HepG2 (cell line): Measurements from ENCODE around the gene CASZ1. TPM values are rescaled to one million over a fixed set of nuclear protein-coding genes. Genes with fewer than 3 reads are reported as not detected.

Experiments used
- ATAC-seq: fragments of 200-7000 bp; cut with Tn5 transposase; 3 replicates; pipeline ENCODE4 v1.9.1; 2020; ENCODE audit warnings: mild to moderate bottlenecking, moderate library complexity
- BruUV-seq: library from RNA; stranded (reverse); fragments of 400-500 nt; replicated peaks from 2 replicates; lab custom pipeline; 2021; lab: Mats Ljungman, UMichigan
- CTCF ChIA-PET: fragments of 300-600 bp; formaldehyde crosslinking; extraction: SDS; loops from one replicate; lab custom pipeline; 2021; ENCODE audit warnings: low total read pairs, inconsistent platforms, low intra/inter-chr PET ratio; lab: Yijun Ruan, JAX
- POLR2A ChIA-PET: fragments of 350-600 bp; sonication (Branson Sonifier 250); formaldehyde crosslinking; loops from one replicate; lab custom pipeline; 2020; ENCODE audit warnings: antibody characterized with exemption, inconsistent platforms; lab: Yijun Ruan, JAX
- DNase-seq: peaks from one replicate; pipeline ENCODE4 v3.0.0-alpha.2; 2015; ENCODE audit warnings: low spot score
- FAIRE-seq: peaks from 3 replicates; lab custom pipeline; 2011; peaks lifted over from hg19 to GRCh38; lab: Jason Lieb, UNC
- H2AFZ ChIP-seq: one replicate; pipeline ENCODE4 v1.6.1; 2011; ENCODE audit warnings: low read length, inconsistent platforms
- H3K27ac ChIP-seq: fragments of 300-600 bp; 3 replicates; pipeline ENCODE4 v1.8.0; 2011; ENCODE audit warnings: mixed run types, mild to moderate bottlenecking, mixed read lengths, low read length, inconsistent platforms; ENCODE audit not compliant: insufficient read depth; ENCODE audit errors: extremely low read length
- H3K27me3 ChIP-seq, 2 experiments: fragments of 200-600 bp in 1 of 2; 2 replicates in 1 of 2; 3 replicates in 1 of 2; pipeline versions ENCODE4 v1.6.0 to v1.8.0; 2011; ENCODE audit warnings: low read length in 2 of 2, mild to moderate bottlenecking in 2 of 2, moderate library complexity in 2 of 2, inconsistent platforms in 1 of 2; ENCODE audit not compliant: insufficient read depth in 2 of 2, control insufficient read depth in 1 of 2
- H3K36me3 ChIP-seq, 2 experiments: fragments of 200-600 bp in 1 of 2; replicated peaks in 1 of 2; 2 replicates in 1 of 2; 3 replicates in 1 of 2; pipeline versions ENCODE4 v1.5.1 to v1.8.0; 2011; ENCODE audit warnings: low read length in 2 of 2, inconsistent platforms in 1 of 2; ENCODE audit not compliant: insufficient read depth in 2 of 2, control insufficient read depth in 1 of 2
- H3K4me1 ChIP-seq: 2 replicates; pipeline ENCODE4 v1.5.1; 2012; ENCODE audit warnings: low read length, inconsistent platforms; ENCODE audit not compliant: insufficient read depth
- H3K4me2 ChIP-seq: 2 replicates; pipeline ENCODE4 v1.6.0; 2011; ENCODE audit warnings: low read depth, low read length, inconsistent platforms
- H3K4me3 ChIP-seq, 3 experiments: fragments of 200-600 bp in 1 of 3; sonication (generic), shearing (Covaris generic) in 1 of 3; replicated peaks in 1 of 3; 2 replicates each; pipeline ENCODE4 v1.5.1; 2011 to 2016; ENCODE audit warnings: low read length in 3 of 3, inconsistent platforms in 2 of 3, low read depth in 2 of 3, mild to moderate bottlenecking in 2 of 3, control low read depth in 1 of 3, mixed read lengths in 1 of 3; ENCODE audit not compliant: insufficient read depth in 1 of 3
- H3K79me2 ChIP-seq: one replicate; pipeline ENCODE4 v1.6.1; 2011; ENCODE audit warnings: low read length, inconsistent platforms; ENCODE audit not compliant: insufficient read depth
- H3K9ac ChIP-seq: 2 replicates; pipeline ENCODE4 v1.6.0; 2011; ENCODE audit warnings: mild to moderate bottlenecking, low read depth, low read length, inconsistent platforms; ENCODE audit not compliant: insufficient read depth
- H3K9me3 ChIP-seq: 2 replicates; pipeline ENCODE4 v1.5.1; 2012; ENCODE audit warnings: mild to moderate bottlenecking, low read length
- H4K20me1 ChIP-seq: 2 replicates; pipeline ENCODE4 v1.6.0; 2011; ENCODE audit warnings: inconsistent platforms, mild to moderate bottlenecking, low read length, moderate library complexity; ENCODE audit not compliant: insufficient read depth
- FLYWCH1 ChIP-seq: sonication (generic); formaldehyde crosslinking; IDR thresholded peaks from 2 replicates; pipeline ENCODE4 v1.8.1; 2023; ENCODE audit warnings: mild to moderate bottlenecking, missing genetic modification reagents
- FOXA3 ChIP-seq: IDR thresholded peaks from 2 replicates; pipeline ENCODE4 v1.6.1; 2016; ENCODE audit warnings: missing genetic modification reagents, missing compliant biosample characterization
- IRF2 ChIP-seq: IDR thresholded peaks from 2 replicates; pipeline ENCODE4 v1.6.1; 2018; ENCODE audit warnings: missing genetic modification reagents, missing compliant biosample characterization
- NCOR1 ChIP-seq: fragments of 200-600 bp; sonication (generic); IDR thresholded peaks from 2 replicates; pipeline ENCODE4 v1.7.0; 2017; ENCODE audit warnings: antibody characterized with exemption, low read length, borderline replicate concordance
- NR2F6 ChIP-seq, 2 experiments: IDR thresholded peaks; 2 replicates each; pipeline ENCODE4 v1.6.1; 2016; ENCODE audit warnings: antibody characterized with exemption in 1 of 2, mild to moderate bottlenecking in 1 of 2
- SMAD1 ChIP-seq: sonication (generic); formaldehyde crosslinking; IDR thresholded peaks from 2 replicates; pipeline ENCODE4 v1.4.0; 2020; ENCODE audit warnings: missing genetic modification reagents, low read depth, mild to moderate bottlenecking, borderline replicate concordance
- TMF1 ChIP-seq: sonication (generic); formaldehyde crosslinking; IDR thresholded peaks from 2 replicates; pipeline ENCODE4 v1.8.1; 2022; ENCODE audit warnings: low read depth, missing genetic modification reagents
- YY1 ChIP-seq: IDR thresholded peaks from 2 replicates; pipeline ENCODE4 v1.6.1; 2011; ENCODE audit warnings: low read length, low read depth, moderate library complexity, mild to moderate bottlenecking; ENCODE audit not compliant: insufficient read depth, insufficient replicate concordance
- ZNF124 ChIP-seq: sonication (generic); formaldehyde crosslinking; IDR thresholded peaks from 2 replicates; pipeline ENCODE4 v1.4.0; 2020; ENCODE audit warnings: missing genetic modification reagents
- ZNF160 ChIP-seq: sonication (generic); formaldehyde crosslinking; IDR thresholded peaks from 2 replicates; pipeline ENCODE4 v1.8.0; 2022; ENCODE audit warnings: mild to moderate bottlenecking, inconsistent platforms, missing genetic modification reagents
- ZNF30 ChIP-seq: sonication (generic); formaldehyde crosslinking; IDR thresholded peaks from 2 replicates; pipeline ENCODE4 v1.5.0; 2020; ENCODE audit warnings: mild to moderate bottlenecking, missing genetic modification reagents
- ZSCAN25 ChIP-seq: sonication (generic); formaldehyde crosslinking; IDR thresholded peaks from 2 replicates; pipeline ENCODE4 v1.8.0; 2022; ENCODE audit warnings: mild to moderate bottlenecking, missing genetic modification reagents
- WGBS: methylation state at CpG from one replicate; pipeline ENCODE4 v1.1.6; 2017; ENCODE audit warnings: low lambda C conversion rate; 5-methylcytosine and 5-hydroxymethylcytosine counted together
- in situ Hi-C: cut with HindIII; loops from 2 replicates; pipeline ENCODE4 v1.10.0; 2017; ENCODE audit warnings: low pct_unique_long_range_greater_than_20kb; ENCODE audit not compliant: extremely low pct_ligation_motif_present
- intact Hi-C: fragments of 100-400 bp; cut with micrococcal nuclease; formaldehyde crosslinking; loops from one replicate; pipeline ENCODE4 v1.10.0; 2022; ENCODE audit not compliant: unreplicated experiment
- polyA plus RNA-seq, 8 experiments: library from polyadenylated mRNA; depleted of rRNA in 3 of 8; stranded (reverse) in 7 of 8; unstranded in 1 of 8; fragments of >200 nt; fragmentation: Illumina TruSeq in 4 of 8; extraction: Trizol in 4 of 8; gene quantifications; 2 replicates each; pipeline versions ENCODE4 v1.2.1 to v1.2.3, GENCODE V29; 2011 to 2016; ENCODE audit warnings: low read depth in 4 of 8, missing spikeins in 1 of 8, mixed read lengths in 1 of 8; ENCODE audit not compliant: insufficient read depth in 1 of 8
- total RNA-seq, 5 experiments: library from RNA; depleted of rRNA; stranded (reverse); fragments of >200 nt; fragmentation: Illumina TruSeq; extraction: Trizol; gene quantifications; 2 replicates each; pipeline ENCODE4 v1.2.3, GENCODE V29; 2016; ENCODE audit warnings: low read depth in 1 of 5
- TF ChIP-seq, protein P1 (sequence below): sonication (generic); formaldehyde crosslinking; IDR thresholded peaks from 2 replicates; pipeline ENCODE4 v1.9.0; 2021; ENCODE audit warnings: missing genetic modification reagents, borderline replicate concordance
- TF ChIP-seq, protein P2 (sequence below): sonication (generic); formaldehyde crosslinking; IDR thresholded peaks from 2 replicates; pipeline ENCODE4 v1.5.0; 2020; ENCODE audit warnings: missing genetic modification reagents

The CASZ1 gene
- total and polyA plus RNA-seq, 2 of the 13 experiments (the other 11 are each of a cell fraction or from before 2014, with no cell fraction given) = 1.9 to 3.7 TPM

DNA sequence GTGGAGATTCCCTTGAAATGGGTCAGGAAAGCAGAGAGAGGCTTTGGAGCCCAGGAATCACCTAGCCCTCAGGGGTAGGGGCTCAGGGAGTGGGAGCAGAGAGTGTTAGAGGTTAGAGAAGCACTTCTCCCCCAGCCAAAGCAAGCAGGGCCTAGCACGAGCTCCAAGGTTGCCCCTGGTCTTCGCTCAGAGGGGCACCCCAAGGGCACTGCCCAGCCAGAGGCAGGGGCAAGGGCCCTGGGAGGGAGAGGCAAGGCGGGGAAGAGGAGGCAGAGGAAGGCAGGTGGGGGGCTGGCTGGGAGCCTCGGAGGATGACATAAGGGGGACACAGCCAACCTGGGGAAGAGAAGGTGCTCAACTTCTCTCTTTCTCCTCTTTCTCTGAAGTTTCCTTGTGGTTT lies 71.9 kb downstream of the CASZ1 start (continued):
- TF ChIP-seq ZNF160 = no peak
- TF ChIP-seq, all 625 proteins: peak for 0

- H3K4me3 ChIP-seq = no peak overlapping the region
- WGBS = 3% methylated on average over 9 of the region's 12 CpGs
- no peak overlapping the region for H3K27ac ChIP-seq
- H3K9me3 ChIP-seq = no peaks in the 10 kb centered on the region
- H3K4me2 ChIP-seq = no peak overlapping the region
- CTCF ChIA-PET = no interaction called here
- ATAC-seq = no peak
- TF ChIP-seq TMF1 (no peak), YY1 (no peak), NR2F6 (IDR thresholded peaks at IDR 0.05) (no peak), NR2F6 (CRISPR knock-in tag; IDR thresholded peaks at IDR 0.05) (no peak), ZNF30 (no peak), IRF2 (CRISPR knock-in tag) (no peak), SMAD1 (CRISPR knock-in tag) (no peak), NCOR1 (no peak), FLYWCH1 (CRISPR knock-in tag) (no peak), ZNF124 (CRISPR knock-in tag) (no peak), FOXA3 (CRISPR knock-in tag) (no peak), ZSCAN25 (CRISPR knock-in tag) (no peak)
- TF ChIP-seq, protein P1, sequence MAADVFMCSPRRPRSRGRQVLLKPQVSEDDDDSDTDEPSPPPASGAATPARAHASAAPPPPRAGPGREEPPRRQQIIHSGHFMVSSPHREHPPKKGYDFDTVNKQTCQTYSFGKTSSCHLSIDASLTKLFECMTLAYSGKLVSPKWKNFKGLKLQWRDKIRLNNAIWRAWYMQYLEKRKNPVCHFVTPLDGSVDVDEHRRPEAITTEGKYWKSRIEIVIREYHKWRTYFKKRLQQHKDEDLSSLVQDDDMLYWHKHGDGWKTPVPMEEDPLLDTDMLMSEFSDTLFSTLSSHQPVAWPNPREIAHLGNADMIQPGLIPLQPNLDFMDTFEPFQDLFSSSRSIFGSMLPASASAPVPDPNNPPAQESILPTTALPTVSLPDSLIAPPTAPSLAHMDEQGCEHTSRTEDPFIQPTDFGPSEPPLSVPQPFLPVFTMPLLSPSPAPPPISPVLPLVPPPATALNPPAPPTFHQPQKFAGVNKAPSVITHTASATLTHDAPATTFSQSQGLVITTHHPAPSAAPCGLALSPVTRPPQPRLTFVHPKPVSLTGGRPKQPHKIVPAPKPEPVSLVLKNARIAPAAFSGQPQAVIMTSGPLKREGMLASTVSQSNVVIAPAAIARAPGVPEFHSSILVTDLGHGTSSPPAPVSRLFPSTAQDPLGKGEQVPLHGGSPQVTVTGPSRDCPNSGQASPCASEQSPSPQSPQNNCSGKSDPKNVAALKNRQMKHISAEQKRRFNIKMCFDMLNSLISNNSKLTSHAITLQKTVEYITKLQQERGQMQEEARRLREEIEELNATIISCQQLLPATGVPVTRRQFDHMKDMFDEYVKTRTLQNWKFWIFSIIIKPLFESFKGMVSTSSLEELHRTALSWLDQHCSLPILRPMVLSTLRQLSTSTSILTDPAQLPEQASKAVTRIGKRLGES = no peak
- TF ChIP-seq, protein P2, sequence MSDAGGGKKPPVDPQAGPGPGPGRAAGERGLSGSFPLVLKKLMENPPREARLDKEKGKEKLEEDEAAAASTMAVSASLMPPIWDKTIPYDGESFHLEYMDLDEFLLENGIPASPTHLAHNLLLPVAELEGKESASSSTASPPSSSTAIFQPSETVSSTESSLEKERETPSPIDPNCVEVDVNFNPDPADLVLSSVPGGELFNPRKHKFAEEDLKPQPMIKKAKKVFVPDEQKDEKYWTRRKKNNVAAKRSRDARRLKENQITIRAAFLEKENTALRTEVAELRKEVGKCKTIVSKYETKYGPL (CRISPR knock-in tag) = no peak
- H3K9ac ChIP-seq = no peak overlapping the region
- H3K4me1 ChIP-seq = peaks cover 7% of the 10 kb centered on the region
- H3K27me3 ChIP-seq = peaks cover 7 to 40% of the 10 kb centered on the region in 2 experiments; a peak in 4 of 5 replicates
- intact Hi-C loops (no loop called here), in situ Hi-C loops (no loop called here)
- no peak for FAIRE-seq
- no TSS peak for BruUV-seq
- no peaks in the 10 kb centered on the region for H3K79me2 ChIP-seq
- no peaks in the 10 kb centered on the region for H4K20me1 ChIP-seq
- H3K36me3 ChIP-seq = no peaks in the 10 kb centered on the region
- POLR2A ChIA-PET = no interaction called here
- no peak overlapping the region for H2AFZ ChIP-seq
- no peak for DNase-seq
These were observed 72.4 kb downstream of the CASZ1 start for GRCh38 chr1:10724052-10724494.
